GM04504 (cell line): ENCODE measurements around the gene SERPINI1.
"Not testable (repeated sequence)": the region's sequence is repeated elsewhere in the genome, so short reads cannot be mapped to it uniquely, and the experiment has no call there.

Experiments used
- DNase-seq: peaks from one replicate; pipeline ENCODE4 v3.0.0-alpha.2; 2012; ENCODE audit warnings: low read depth

SERPINI1 gene

DNA sequence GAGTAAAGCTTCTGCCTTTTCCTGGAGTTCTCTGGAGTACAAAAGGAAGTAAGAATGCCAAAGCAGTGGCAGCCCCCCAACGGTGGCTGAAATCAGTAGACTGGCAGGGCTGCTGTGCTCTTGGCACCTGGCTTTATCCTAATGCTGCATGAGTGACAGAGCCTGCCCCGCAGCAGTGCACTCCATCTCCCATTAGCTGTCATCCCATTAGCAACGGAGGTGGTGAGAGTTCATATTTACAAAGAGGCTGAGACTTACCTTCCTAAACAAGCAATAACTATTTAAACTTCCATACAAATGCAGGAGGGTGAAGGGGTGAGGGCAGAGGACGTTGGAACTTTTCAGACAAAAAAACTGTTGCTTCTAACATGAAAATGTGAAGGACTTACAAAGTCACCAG is 51.9 kb downstream of the SERPINI1 start:
- no peak for DNase-seq

DNA sequence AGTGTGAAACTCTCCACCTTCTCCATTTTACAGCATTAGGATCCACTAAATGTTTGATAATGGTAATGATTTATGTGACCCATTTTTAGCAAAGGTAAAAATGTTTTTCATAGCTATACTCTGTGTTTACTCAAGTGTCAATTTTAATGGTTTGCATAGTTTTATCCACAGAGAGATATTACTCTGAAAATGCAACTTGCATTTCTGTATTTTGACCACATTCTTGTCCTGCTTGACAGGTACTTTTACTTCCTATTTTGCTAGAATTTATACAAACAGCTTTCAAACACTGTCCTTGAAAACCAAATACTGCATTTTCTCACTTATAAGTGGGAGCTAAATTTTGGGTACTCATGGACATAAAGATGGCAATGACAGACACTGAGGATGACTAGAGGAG is 62.9 kb downstream of the SERPINI1 start:
- DNase-seq = no peak

DNA sequence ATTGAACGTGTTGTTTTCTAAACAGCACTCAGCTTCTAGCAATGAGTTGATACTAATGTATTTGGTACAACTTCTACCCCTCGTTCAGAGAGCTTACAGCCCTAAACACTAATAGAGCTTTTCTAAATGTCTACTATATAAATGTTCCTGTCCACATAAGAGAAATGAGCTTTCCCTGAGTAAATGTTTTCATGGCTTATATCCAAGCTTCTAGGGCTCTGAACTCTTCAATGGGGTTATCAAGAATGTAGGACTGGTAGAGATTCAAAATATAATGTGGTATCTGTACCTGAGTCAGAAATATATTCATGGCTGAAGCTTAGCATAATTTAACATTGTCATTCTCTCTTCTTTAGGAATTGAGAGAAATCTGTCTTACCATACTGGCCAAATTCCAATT is 73.4 kb downstream of the SERPINI1 start:
- no peak for DNase-seq

DNA sequence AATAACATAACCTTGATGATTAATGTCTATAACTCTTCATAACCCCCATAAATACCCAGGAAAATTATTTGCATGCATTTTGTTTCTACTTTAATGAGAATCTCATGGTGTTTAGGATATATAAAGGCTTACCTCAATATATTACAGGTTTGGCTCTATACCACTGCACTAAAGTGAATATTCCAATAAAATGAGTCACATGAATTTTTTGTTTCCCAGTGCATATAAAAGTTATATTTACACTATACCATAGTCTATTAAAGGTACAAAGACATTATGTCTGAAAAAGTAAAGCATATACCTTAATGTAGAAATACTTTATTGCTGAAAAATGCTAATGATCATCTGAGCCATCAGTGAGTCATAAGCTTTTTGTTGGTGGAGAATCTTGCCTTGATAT is 74.7 kb downstream of the SERPINI1 start:
- no peak for DNase-seq

DNA sequence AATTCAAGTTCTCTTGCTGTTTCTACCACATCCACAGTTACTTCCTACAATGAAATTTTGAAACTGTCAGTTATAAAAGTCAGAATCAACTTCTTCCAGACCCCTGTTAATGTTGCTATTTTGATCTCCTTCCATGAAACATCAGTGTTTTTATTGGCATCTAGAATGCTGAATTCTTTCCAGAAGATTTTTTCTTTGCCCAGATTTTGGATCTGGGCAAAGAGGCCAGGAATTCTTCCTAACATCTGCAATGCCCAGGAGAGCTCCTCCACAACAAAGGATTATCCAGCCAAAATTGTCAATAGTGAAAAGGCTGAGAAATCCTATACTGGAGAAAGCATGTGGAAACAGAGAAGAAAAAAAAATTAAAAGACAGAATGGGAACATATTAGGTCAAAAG is 75.5 kb downstream of the SERPINI1 start:
- no peak for DNase-seq

DNA sequence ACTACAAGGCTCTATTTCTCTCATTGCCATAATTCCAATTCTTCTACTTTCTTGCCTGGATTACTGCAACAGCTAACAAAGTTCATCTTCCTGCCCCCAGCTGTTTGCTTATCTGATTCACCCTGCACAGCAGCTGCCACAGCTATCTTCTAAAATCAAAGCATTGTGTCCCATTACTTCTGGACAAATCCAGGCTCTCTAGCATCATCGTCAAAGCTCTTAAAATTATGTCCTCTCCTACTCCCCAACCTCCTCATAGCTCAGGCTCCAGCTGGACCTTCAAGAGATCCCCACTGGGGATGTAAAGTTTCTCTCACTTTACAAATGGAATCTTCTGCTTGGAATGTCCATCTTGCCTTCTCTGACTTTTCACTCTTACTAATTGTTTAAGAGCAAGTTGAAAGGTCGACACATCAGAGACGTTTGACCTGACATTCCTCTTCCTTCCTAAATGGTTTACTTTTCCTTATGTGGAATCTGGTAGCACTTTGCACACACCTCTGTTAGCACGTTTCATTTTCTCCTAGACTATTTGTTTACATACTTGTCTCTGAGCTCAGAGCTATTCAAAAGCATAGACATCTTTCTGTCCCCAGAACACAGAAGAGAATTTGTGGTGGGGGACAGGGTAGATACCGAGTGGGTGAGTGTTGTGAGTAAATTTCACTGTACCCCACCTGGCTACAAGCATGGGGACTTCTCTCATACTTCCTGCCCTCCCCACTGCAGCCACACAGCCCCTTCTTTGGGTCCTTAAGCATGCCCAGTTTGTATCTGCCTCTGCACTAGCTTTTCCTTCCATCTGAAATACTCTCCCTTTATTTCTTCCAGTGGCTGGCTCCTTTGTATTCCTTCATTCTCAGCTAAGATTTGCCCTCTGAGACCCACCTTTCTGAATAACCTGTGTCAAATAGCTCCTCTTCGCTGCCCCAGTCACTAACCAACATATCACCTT is 77.9 kb downstream of the SERPINI1 start:
- DNase-seq = no peak

DNA sequence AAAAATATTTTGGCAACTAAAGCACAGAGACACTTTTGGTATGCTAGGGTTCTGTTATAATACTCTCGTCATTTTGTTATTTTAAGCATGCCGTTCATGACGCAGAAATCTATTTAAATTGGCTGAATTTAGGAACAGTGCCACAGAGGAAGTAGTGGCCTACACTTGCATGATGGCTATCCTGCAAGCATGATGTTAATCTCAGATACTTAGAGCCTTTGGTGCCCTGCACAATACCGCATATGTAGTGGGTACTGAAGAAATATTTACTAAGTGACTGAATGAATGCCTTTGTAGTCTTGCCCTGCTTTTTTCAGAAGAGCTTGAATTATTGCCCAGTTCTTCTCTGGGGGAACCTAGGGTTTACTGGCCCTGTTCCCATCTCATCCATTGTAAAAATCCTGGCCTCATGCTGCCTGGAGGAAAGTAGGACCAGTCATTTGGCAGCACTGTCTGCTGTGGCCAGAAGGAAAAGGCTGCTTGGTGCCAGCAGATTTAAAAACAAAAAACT is 79.0 kb downstream of the SERPINI1 start:
- no peak for DNase-seq

DNA sequence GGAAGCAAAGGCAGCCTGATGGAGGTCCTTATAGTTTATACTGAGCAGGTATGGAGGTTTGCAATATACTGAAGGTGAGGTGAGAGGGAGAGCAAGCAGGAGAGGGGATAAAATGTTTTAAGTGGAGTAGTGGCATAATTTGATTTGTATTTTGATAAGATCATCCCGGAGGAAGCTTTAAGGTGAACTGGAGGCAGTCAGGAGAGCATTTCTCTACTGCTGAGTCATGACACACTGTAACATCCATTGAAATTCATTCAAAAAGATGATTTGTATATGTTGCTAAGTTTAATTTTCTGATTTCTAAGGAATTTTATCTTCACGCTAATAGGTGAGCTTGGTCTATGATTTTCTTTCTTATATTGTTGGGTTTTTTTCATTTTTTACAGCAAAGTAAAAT is 81.4 kb downstream of the SERPINI1 start:
- DNase-seq = no peak

DNA sequence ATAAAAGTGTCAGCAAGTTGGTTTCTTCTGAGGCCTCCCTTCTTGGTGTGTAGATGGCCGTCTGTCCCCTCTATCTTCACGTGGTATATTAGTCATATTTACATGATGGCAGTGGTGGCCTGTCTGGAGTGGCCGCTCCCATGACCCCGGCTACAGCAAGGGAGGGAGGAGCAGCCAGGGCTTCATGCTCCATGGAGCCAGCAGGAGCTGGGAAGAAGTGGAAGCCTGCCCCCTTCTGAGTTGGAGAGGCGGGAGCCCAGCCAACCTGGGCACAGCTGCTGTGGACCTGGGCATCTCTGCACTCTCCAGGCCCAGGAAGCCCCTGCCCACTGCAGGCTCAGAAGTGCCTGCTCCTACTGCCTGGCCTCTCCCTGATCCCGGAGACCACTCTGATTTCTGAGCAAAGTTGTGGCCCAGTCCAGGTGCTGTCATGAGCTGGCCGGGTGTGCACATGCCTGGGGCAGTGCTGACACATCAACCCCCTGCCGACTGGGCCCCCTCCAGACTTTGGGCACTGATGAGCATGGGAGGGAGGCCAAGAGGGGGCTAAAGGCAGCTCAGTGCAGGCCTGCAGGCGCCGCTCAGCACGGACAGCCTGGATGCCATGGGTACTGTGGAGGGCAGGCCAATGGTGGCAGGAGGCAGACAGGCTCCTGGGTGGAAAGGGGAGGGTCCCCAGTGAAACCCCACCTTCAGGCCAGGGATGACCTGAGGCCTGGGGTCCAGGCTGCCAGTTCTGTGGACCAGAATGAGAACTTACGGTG is 84.8 kb downstream of the SERPINI1 start:
- DNase-seq = no peak

DNA sequence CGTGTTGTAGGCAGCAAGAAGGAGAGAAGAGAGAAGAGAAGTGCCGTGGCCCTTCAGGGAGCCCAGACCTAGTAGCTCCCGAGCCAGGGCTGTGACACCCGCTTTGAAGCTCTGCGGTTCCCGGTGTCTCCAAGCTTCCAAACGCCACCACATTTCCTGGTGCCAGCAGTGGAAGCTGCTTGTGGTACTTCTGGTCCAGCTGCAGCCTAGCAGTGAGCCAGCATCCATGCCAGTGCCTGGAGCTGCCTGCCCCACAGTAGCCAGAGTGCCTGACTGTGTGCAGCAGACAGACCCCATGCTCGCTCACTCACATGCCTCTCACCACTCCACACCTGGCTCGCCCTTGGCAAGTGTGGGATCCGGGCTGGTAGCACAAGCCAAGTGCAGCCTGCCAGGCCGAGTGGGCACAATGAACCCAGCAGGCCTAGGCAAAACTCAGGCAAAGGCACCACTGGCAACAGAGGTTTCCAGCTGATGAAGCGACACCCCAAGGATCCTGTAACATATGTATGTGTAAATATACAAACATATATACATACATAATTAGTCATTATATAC is 85.8 kb downstream of the SERPINI1 start:
- no peak for DNase-seq

DNA sequence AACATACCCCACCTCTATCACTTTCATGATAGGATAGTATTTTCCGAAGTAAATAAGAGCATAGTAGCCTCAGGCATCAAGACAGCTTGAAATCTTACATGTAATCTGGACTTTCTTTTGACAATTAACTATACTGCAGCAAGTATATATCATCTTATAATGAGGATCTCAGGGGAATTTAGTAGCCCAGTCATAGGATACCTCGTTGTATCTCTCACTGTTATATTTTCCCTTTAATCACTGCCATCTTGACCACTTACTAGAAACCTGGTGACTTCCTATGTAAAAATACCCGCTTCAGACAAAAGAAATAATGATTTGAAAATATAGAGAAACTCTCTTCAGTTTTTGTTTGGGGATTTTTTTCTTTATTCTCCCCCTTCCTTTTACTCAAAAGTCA is 88.2 kb downstream of the SERPINI1 start:
- DNase-seq = no peak

DNA sequence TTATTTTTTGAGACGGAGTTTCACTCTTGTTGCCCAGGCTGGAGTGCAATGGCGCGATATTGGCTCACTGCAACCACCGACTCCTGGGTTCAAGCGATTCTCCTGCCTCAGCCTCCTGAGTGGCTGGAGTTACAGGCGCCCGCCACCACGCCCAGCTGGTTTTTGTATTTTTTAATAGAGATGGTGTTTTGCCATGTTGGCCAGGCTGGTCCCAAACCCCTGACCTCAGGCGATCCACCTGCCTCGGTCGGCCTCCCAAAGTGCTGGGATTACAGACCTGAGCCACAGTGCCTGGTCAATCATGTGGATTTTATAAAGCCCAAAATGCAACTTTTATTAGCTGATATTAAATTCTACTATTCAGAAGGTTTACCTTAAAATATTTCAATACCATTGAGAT is 92.1 kb downstream of the SERPINI1 start:
- DNase-seq = not testable (repeated sequence)

DNA sequence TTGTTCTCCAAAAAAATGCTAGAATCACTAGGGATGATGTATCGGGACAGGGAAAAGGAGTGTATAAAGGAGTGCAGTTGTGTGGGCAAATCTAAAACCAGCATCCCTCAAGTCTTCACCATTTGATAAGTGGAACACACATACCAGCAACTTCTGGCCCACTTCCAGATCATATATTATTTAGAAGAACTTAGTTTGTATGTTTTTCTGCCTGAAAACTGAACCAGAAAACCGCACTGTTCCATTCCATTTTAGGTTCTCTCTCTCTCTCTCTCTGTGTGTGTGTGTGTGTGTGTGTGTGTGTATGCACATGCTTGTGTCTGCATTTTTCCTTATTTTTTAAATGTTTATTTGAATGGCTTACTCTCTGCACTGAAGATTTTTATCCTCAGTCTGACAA is 93.5 kb downstream of the SERPINI1 start:
- no peak for DNase-seq

DNA sequence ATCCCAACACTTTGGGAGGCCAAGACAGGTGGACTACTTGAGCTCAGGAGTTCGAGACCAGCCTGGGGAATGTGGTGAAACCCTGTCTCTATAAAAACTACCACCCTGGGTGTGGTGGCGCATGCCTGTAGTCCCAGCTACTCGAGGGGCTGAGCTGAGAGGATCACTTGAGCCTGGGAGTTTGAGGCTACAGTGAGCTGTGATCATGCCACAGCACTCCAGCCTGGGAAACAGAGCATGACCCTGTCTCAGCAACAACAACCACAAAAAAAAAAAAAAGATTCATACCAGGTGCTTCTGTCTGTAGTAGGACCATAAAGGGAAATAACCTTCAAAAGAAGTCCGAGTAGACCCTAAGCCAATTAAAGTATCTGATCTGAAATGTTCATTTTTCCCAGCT is 94.5 kb downstream of the SERPINI1 start:
- DNase-seq = no peak

DNA sequence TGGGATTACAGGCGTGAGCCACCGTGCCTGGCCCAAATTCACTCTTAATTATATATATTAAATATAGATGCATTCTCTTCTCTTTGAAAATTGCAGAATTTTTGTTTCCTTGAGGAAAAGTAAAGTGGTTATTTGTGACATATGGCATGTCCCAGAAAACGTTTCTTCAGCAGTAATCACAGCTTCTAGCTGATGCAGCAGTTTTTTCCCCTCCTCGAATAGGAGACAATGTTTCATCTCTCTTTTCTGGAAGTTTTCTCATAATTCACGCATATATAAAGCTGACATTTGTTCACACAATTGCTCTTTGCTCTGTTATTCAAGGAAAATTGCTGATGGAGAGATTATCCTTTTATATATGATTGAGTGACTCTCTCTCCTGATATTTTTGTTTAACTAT is 99.8 kb downstream of the SERPINI1 start:
- no peak for DNase-seq

DNA sequence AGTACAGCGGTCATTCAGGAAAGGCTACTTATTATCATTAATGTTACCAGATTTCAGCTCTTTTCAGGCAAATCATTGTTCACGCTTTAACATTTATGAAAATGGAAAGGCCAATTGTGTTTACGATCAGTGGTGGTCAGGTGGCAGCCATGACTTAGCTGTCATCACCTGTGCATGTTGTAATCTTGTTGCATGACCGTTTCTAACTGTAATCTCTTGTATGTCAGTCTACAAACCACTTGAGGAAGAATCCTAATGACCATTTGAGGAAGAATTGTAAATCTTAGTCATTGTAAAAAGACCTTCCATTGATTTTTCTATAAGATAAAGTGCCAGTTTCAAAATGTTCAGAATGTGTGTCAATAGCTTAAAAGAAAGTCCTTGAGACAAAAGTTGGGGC is 100.4 kb downstream of the SERPINI1 start:
- no peak for DNase-seq

DNA sequence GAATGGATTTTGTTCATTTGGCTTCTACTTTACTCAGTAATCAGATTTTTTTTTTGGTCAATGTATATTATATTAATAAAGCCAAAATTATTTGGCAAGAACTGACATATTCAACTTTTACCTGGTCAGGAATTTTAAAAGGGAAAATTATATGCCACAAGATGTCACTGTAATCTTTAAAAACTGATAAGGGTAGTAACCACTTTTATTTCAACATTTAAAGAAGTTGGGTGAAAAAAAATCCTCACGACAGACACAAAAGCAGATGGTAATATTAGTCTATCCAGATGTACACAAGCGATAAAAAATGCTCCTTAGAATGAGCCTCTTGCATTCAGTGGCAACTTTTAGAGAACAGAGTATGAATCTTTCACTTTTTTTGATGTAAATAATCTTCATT is 101.9 kb downstream of the SERPINI1 start:
- no peak for DNase-seq

DNA sequence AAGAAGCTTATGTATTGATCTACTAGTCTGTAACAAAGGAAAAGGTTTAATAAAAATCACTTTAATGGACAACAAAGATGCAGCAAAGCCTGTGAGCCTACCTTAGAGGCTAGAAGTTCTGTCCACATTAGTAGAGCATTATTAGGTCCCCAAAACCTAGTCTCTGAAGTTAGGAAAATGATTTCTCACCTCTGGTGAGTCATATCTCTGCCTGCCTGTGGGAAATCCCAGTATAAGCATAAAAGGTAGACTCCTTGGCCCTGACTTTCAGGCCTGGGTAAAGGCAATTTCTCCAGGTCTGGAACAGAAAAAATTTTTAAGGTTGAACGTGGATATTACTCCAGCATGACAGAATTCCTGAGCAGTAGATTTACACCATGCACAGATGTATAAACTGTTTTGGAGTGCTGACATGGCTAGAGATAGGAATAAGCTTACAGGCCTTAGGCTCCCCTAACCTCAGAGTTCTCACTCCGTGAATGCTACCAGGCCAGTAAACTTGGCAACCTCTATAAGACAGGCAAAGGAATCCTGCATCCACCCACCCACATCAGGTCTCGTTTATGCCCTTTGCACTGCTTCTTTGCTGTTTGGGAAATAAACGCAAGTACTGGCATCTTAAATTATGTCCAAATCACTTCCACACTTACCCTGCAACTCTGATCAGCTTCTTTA is 104.1 kb downstream of the SERPINI1 start:
- no peak for DNase-seq

DNA sequence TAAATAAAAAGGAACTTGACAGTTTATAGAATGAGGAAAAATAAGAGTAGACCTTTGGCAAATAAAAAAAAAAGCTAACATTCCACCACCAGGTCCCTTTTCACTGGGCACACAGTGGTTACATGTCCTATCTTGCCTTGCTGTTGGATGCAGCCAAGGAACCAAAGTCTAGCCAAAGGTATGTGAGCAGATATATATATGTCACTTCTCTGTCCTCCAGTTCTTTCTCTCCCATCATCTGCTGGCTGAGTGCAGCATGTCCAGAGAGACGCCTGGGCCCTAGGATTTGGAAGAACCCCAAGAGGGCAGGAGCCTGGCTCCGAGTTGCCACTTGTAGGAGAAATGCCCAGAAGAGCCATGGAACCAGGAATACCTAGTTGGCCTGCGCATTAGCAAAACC is 104.7 kb downstream of the SERPINI1 start:
- DNase-seq = no peak

DNA sequence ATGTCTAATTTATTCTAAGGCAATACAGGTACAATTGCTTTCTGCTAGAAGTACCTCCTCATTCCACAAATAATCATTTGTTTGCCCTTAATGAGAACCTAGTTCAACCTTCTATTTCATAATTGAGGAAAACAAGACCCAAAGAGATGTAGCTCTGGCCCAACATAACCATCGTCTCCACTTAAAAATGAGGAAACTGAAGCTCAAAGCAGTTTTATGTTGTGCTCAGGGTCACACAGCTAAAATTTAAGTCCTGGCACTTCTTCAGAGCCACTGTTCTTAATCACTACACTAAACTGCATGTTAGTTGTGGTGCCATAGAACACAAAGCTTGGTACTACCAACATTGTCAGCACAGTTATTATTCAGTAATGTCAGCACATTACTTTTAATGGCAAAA is 108.0 kb downstream of the SERPINI1 start:
- no peak for DNase-seq

DNA sequence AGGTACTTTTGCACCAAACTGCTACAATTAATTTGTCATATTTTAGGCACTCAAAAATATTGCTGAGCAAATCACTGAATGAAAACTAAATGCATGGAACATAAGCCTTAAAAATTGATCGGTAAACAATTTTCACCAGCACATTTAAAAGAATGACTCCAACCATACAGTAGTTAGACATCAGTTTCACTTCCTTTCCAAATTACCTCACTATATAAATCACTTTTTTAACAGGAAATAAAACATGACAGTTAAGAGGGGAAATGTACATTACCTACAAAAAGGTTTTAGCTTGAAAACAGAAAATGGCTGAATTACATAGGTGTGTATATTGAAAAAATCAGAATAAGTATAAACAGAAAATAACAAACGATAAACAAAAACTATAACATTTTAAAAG is 108.4 kb downstream of the SERPINI1 start:
- no peak for DNase-seq

DNA sequence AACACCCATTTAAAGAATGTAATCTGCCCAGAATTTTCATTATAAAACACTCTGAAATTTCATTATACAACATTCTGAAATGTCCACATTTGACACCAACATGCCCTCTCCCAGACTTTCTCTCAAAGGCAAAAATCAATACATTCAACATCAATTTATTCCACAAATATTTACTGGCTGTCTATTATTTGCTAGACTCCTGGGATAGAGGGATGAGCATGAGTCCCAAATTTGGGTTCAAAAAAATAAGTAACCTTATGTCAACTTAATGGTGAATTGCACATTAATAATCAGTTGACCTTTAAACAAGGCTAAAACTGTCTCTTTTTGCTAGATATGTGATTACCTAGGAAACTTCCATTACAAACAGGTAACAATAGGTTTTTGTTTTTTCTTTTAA is 109.0 kb downstream of the SERPINI1 start:
- DNase-seq = no peak
